ENCODE measurements around the gene CAPN6. TPM values are rescaled to one million over a fixed set of nuclear protein-coding genes. Genes with fewer than 3 reads are reported as not detected.
A peak's percentile ranks its signal among the peaks of the same experiment; 100 is the strongest.

Gene CAPN6
- total RNA-seq, 2 donors from 2014 or later: 0.14 to 0.63 TPM

GRCh38 chrX:111260451-111260850 is 9.8 kb downstream of the CAPN6 start:
- DNase-seq (ENCODE audit: low spot score): no peak
- no peaks in the 10 kb centered on the region for H3K27me3 ChIP-seq (replicated peaks; ENCODE audit: insufficient read depth)
- TF ChIP-seq CTCF (IDR thresholded peaks at IDR 0.05): no peak

GRCh38 chrX:111259559-111259958 is 10.7 kb downstream of the CAPN6 start:
- ATAC-seq (ENCODE audit: insufficient number of reproducible peaks, low FRiP score, low read depth): no peak
- Histone ChIP-seq H3K36me3 (no peaks in the 10 kb centered on the region), H3K4me1 (ENCODE audit: control insufficient read depth in 1 of 2, low read depth in 2 of 2) (no peaks in the 10 kb centered on the region), H3K27me3 (replicated peaks; ENCODE audit: insufficient read depth) (no peaks in the 10 kb centered on the region), H3K27ac (no peak overlapping the region), H3K9me3 (no peaks in the 10 kb centered on the region), H3K4me3 (no peak overlapping the region)
- no peak for DNase-seq (ENCODE audit: low spot score)
- no peak for TF ChIP-seq CTCF (IDR thresholded peaks at IDR 0.05)

More at GRCh38 chrX:111260451-111260850, 9.8 kb downstream of the CAPN6 start:
- Histone ChIP-seq H3K4me3 (no peak overlapping the region), H3K9me3 (no peaks in the 10 kb centered on the region), H3K27ac (no peak overlapping the region), H3K36me3 (no peaks in the 10 kb centered on the region), H3K4me1 (ENCODE audit: control insufficient read depth in 1 of 2, low read depth in 2 of 2) (no peaks in the 10 kb centered on the region)
- no peak for ATAC-seq (ENCODE audit: insufficient number of reproducible peaks, low FRiP score, low read depth)

- no peak for ATAC-seq (ENCODE audit: insufficient number of reproducible peaks, low FRiP score, low read depth)
These were observed 12.6 kb downstream of the CAPN6 start for GRCh38 chrX:111257733-111258132.

GRCh38 chrX:111254896-111255693 is 15.2 kb downstream of the CAPN6 start:
- Histone ChIP-seq H3K27ac (no peak overlapping the region), H3K36me3 (no peaks in the 10 kb centered on the region), H3K4me3 (no peak overlapping the region), H3K9me3 (no peaks in the 10 kb centered on the region), H3K4me1 (ENCODE audit: control insufficient read depth in 1 of 2, low read depth in 2 of 2) (no peaks in the 10 kb centered on the region), H3K27me3 (replicated peaks; ENCODE audit: insufficient read depth) (no peaks in the 10 kb centered on the region)
- ATAC-seq (ENCODE audit: insufficient number of reproducible peaks, low FRiP score, low read depth) (no peak), DNase-seq (ENCODE audit: low spot score) (no peak)
- no peak for TF ChIP-seq CTCF (IDR thresholded peaks at IDR 0.05)

More at GRCh38 chrX:111257733-111258132, 12.6 kb downstream of the CAPN6 start:
- no peaks in the 10 kb centered on the region for H3K9me3 ChIP-seq
- no peak overlapping the region for H3K27ac ChIP-seq
- H3K36me3 ChIP-seq: no peaks in the 10 kb centered on the region
- no peak overlapping the region for H3K4me3 ChIP-seq
- no peaks in the 10 kb centered on the region for H3K27me3 ChIP-seq (replicated peaks; ENCODE audit: insufficient read depth)
- H3K4me1 ChIP-seq (ENCODE audit: control insufficient read depth in 1 of 2, low read depth in 2 of 2): no peaks in the 10 kb centered on the region
- DNase-seq (ENCODE audit: low spot score): no peak
- TF ChIP-seq CTCF (IDR thresholded peaks at IDR 0.05): no peak

GRCh38 chrX:111244235-111244750 is 26.0 kb downstream of the CAPN6 start:
- H3K27ac ChIP-seq: no peak overlapping the region
- DNase-seq (ENCODE audit: low spot score): no peak
- ATAC-seq (ENCODE audit: insufficient number of reproducible peaks, low FRiP score, low read depth): no peak
- H3K27me3 ChIP-seq (replicated peaks; ENCODE audit: insufficient read depth): no peaks in the 10 kb centered on the region
- no peaks in the 10 kb centered on the region for H3K4me1 ChIP-seq (ENCODE audit: control insufficient read depth in 1 of 2, low read depth in 2 of 2)
- no peaks in the 10 kb centered on the region for H3K9me3 ChIP-seq
- H3K4me3 ChIP-seq: no peak overlapping the region
- no peaks in the 10 kb centered on the region for H3K36me3 ChIP-seq
- TF ChIP-seq CTCF (IDR thresholded peaks at IDR 0.05): peak; percentile 48

Data from thoracic aorta (tissue), 2 donors.